Small intestine (tissue), 7 donors: ENCODE measurements around the gene CR1L. TPM values are rescaled to one million over a fixed set of nuclear protein-coding genes. Genes with fewer than 3 reads are reported as not detected.
"Not testable (repeated sequence)": the region's sequence is repeated elsewhere in the genome, so short reads cannot be mapped to it uniquely, and the experiment has no call there.

Experiments
- DNase-seq, 2 donors: peaks; one replicate each; pipeline versions ENCODE4 v3.0.0 to v3.0.0-alpha.2; 2013
- FAIRE-seq: peaks from 2 replicates; lab custom pipeline; 2012; peaks lifted over from hg19 to GRCh38; lab: Jason Lieb, UNC
- H3K27ac ChIP-seq, 3 donors: one replicate each; pipeline ENCODE4 v1.5.1; 2013; ENCODE audit warnings: low read length in 2 of 3, mild to moderate bottlenecking in 2 of 3, control low read depth in 1 of 3, inconsistent platforms in 1 of 3, low read depth in 1 of 3, moderate library complexity in 1 of 3
- H3K27me3 ChIP-seq, 3 donors: one replicate each; pipeline ENCODE4 v1.6.1; 2013; ENCODE audit warnings: low read length in 3 of 3, inconsistent platforms in 1 of 3; ENCODE audit not compliant: control insufficient read depth in 3 of 3, insufficient read depth in 3 of 3
- H3K36me3 ChIP-seq, 3 donors: one replicate each; pipeline ENCODE4 v1.6.1; 2013; ENCODE audit warnings: low read length in 3 of 3, inconsistent platforms in 1 of 3, low read depth in 1 of 3, mild to moderate bottlenecking in 1 of 3, moderate library complexity in 1 of 3; ENCODE audit not compliant: control insufficient read depth in 3 of 3, insufficient read depth in 2 of 3
- H3K4me1 ChIP-seq, 3 donors: one replicate each; pipeline ENCODE4 v1.6.1; 2013; ENCODE audit warnings: low read length in 2 of 3, inconsistent platforms in 1 of 3, low read depth in 1 of 3, mild to moderate bottlenecking in 1 of 3, moderate library complexity in 1 of 3; ENCODE audit not compliant: control insufficient read depth in 3 of 3, insufficient read depth in 2 of 3
- H3K4me3 ChIP-seq, 3 donors: one replicate each; pipeline ENCODE4 v1.5.1; 2013; ENCODE audit warnings: low read length in 3 of 3, control low read depth in 1 of 3, inconsistent platforms in 1 of 3, low read depth in 1 of 3, mild to moderate bottlenecking in 1 of 3, moderate library complexity in 1 of 3
- H3K9me3 ChIP-seq, 2 donors: one replicate each; pipeline ENCODE4 v1.6.1; 2013; ENCODE audit warnings: low read depth in 1 of 2, low read length in 1 of 2; ENCODE audit not compliant: control insufficient read depth in 2 of 2, insufficient read depth in 1 of 2
- WGBS, 3 donors: extraction: QIAGEN DNeasy Blood & Tissue Kit; methylation state at CpG; one replicate each; pipeline ENCODE4 v1.1.7; 2013; 5-methylcytosine and 5-hydroxymethylcytosine counted together
- polyA plus RNA-seq, 4 donors: library from polyadenylated mRNA; stranded (reverse) in 3 of 4; unstranded in 1 of 4; fragments of 200-250 nt in 3 of 4; fragments of 120-200 nt in 1 of 4; gene quantifications; one replicate each; pipeline versions ENCODE4 v1.2.1 to v1.2.3, GENCODE V29; 2013
- donor health status: healthy with polysubstance abuse.
- donor health status: control.
- donor health status: control.
- donor health status: Bipolar disorder and iron deficiency.
- donor health status: healthy.

CR1L gene
- polyA plus RNA-seq, 4 donors: 0.19 TPM; not detected in 3

DNA sequence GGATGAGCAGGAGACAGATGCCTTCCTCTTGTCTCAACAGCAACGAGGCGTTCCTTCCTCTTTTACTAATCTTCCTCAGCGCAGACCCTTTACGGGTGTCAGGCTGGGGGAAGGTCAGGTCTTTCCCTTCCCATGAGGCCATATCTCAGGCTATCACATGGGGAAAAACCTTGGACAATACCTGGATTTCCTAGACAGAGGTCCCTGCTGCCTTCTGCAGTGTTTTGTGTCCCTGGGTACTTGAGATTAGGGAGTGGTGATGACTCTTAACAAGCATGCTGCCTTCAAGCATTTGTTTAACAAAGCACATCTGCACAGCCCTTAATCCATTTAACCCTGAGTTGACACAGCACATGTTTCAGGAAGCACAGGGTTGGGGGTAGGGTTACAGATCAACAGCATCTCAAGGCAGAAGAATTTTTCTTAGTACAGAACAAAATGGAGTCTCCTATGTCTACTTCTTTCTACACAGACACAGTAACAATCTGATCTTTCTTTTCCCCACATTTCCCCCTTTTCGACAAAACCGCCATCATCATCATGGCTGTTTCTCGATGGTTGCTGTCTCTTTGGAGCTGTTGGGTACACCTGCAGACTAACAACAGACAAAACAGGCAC, 9.3 kb upstream of the CR1L start:
- not testable (repeated sequence) for FAIRE-seq, H3K9me3 ChIP-seq, H3K4me1 ChIP-seq, H3K27me3 ChIP-seq, H3K36me3 ChIP-seq, DNase-seq, H3K4me3 ChIP-seq
- peak overlapping the region in 1 of 3 donors; percentile 7 for H3K27ac ChIP-seq
- 66 to 86% (median 75%) methylated on average over 7 of the region's 7 CpGs for WGBS, 3 donors

DNA sequence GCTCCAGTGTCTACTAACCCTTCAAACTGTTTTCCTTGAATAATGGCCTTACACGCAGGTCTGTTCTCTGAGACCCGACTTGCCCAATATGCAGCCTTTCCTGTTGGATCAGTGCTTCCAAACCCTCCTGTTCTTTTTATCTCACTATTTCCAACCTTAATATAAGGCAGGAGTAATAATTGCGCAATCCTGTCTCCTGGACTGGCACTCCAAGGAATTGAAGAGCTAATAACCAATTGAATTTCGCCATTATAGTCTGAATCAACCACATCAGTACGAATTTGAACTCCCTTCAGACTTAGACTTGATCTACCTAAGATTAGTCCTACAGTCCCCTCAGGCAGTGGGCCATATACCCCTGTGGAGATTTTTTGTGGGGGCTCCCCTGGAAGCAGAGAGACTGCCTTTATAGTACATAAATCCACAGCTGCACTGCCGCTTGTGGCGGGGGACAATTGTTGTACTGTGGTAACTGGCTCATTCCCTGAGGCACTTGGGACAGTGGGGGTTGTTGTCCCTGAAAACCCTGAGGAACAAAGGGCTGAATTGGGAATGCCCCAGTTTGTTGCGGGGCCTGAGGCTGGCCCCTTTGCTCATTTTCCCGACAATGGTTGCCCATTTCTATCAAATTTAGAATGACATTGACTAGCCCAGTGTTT, 6.3 kb upstream of the CR1L start:
- H3K36me3 ChIP-seq, H3K27ac ChIP-seq, FAIRE-seq, H3K9me3 ChIP-seq, H3K4me3 ChIP-seq, DNase-seq, H3K4me1 ChIP-seq, H3K27me3 ChIP-seq: not testable (repeated sequence)
- WGBS, 3 donors: 83 to 88% (median 85%) methylated on average over 9 of the region's 9 CpGs

DNA sequence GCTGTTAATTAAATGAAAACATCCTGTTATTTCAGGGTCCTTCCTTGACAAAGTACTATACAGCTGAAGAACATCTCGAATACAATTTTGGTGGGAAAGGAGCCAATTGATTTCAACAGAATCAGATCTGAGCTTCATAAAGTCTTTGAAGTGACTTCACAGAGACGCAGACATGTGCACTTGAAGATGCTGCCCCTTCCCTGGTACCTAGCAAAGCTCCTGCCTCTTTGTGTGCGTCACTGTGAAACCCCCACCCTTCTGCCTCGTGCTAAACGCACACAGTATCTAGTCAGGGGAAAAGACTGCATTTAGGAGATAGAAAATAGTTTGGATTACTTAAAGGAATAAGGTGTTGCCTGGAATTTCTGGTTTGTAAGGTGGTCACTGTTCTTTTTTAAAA, 5.6 kb upstream of the CR1L start:
- H3K27ac ChIP-seq, H3K36me3 ChIP-seq, H3K4me3 ChIP-seq, H3K9me3 ChIP-seq, H3K27me3 ChIP-seq, DNase-seq, H3K4me1 ChIP-seq, FAIRE-seq: not testable (repeated sequence)
- 68 to 71% (median 70%) methylated on average over 5 of the region's 5 CpGs for WGBS, 3 donors

DNA sequence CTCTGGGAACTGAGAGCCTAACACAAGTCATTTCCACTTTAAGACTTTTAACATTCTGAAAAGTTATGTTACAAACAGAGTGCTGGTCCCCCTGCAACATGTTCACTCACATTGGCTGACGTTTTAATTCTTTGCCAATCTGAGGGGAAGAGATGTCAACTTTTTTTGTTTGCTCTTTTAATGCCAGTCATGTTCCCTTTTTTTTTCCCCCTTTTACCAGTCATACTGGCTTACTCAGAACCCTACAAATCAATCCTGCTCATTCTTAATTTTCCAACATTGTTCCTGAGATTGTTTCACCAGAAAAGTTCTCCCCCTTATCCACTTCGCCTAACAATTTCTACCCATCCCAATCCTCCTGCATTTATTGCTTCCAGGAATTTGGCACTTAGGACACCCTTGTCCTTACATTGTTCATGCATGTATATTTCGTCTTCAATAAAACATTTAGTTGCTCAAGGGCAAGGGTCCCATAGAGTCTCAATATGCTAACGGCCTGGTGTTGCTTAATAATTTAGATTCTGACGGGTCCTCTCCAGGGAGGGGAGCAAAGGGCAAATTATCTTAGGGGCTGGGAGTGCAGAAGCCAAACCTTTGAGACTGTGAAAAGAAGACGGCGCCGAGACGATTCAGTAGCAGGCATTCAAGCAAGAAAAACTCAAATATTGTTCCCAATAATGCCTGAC, 624 bp upstream of the CR1L start:
- Histone ChIP-seq H3K36me3 (no peaks in the 10 kb centered on the region), H3K27ac (no peak overlapping the region), H3K9me3 (no peaks in the 10 kb centered on the region), H3K27me3 (peaks cover 0 to 9% (median 2%) of the 10 kb centered on the region in 3 donors), H3K4me3 (peak overlapping the region in 2 of 3 donors; percentile 19 to 60), H3K4me1 (peaks cover 0 to 14% (median 4%) of the 10 kb centered on the region in 3 donors)
- DNase-seq (no peak), FAIRE-seq (no peak)
- WGBS, 3 donors: 11 to 23% (median 16%) methylated on average over 9 of the region's 9 CpGs

DNA sequence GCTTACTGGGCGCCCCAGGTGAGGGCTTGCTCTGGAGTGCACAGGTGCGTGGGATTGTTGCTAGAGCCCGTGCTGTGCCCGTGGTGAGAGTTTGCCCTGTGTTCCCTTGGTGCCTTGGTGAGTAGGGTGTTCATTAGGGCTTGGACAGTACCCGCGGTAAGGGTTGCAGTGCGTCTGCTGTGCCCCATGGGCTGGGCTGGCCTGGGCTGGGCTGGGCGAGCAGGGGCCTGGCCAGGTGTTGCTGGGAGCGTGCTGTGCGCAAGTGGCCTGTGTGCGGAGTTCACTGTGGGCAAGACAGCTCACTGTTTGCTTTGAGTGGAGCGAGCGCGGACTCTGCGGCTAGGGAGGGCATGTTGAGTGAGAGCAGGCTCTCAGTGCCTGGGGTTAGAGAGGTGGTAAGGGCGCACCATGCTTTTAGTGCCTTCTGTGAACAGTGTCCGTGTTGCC, 725 bp downstream of the CR1L start:
- Histone ChIP-seq H3K4me3 (peak overlapping the region in 1 of 3 donors; percentile 60), H3K4me1 (peaks cover 0 to 23% (median 4%) of the 10 kb centered on the region in 3 donors)
- no peak for FAIRE-seq

DNA sequence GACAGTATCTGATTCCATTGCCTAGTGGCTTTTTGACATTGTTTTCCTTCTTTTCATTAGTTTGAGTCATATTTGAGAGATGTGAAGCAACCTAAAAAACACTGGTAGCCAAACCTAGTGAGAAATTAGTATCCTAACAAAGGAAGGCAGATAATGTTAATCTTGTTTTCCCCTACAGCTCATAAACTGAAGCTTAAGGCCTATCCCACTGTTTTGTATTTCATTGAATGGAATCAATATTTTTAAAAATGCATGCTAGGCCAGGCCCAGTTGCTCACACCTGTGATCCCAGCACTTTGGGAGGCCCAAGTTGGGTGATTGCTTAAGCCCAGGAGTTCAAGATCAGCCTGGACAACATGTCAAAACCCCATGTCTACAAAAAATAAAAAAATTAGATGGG, 1.2 kb downstream of the CR1L start:
- Histone ChIP-seq H3K4me1 (peaks cover 0 to 23% (median 4%) of the 10 kb centered on the region in 3 donors), H3K27ac (no peak overlapping the region), H3K9me3 (no peaks in the 10 kb centered on the region), H3K4me3 (no peak overlapping the region), H3K27me3 (peaks cover 0 to 9% (median 2%) of the 10 kb centered on the region in 3 donors), H3K36me3 (no peaks in the 10 kb centered on the region)
- FAIRE-seq (no peak), DNase-seq (no peak)

More for the DNA sequence above, 725 bp downstream of the CR1L start:
- peaks cover 0 to 9% (median 2%) of the 10 kb centered on the region in 3 donors for H3K27me3 ChIP-seq
- H3K9me3 ChIP-seq: no peaks in the 10 kb centered on the region
- DNase-seq: no peak
- H3K36me3 ChIP-seq: no peaks in the 10 kb centered on the region
- WGBS, 3 donors: 84 to 93% (median 89%) methylated on average over 17 of the region's 17 CpGs
- H3K27ac ChIP-seq: no peak overlapping the region

DNA sequence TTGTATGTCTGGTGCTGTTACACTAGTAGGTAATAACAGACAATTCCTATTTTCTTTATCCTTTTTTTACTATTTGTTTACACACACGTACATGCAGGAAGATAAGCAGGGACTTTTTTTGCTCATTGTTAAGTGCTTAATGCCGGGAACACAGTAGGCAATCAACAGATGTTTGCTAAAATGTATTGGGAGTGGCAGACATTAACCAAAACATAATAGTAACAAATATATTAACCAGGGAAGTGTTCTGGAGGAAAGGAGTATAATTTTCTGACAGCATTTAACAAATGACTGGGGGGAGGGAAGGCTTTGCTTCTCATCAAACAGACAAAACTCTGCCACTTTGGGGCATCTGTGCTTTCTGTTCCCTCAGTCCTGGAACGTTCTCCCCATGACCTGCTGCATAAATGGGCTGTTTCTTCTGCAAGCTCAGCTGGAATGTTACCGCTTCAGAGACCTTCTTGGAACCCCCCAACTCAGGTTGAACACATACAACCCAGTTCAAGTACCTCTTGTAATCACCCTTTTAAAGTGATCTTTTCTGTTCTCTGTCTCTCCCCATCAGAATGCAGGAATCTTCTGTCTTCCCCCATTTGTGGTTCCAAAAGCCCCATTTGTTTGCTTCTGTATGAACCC, 2.1 kb downstream of the CR1L start:
- Histone ChIP-seq H3K4me1 (peaks cover 0 to 23% (median 4%) of the 10 kb centered on the region in 3 donors), H3K9me3 (no peaks in the 10 kb centered on the region), H3K27me3 (peaks cover 0 to 9% (median 2%) of the 10 kb centered on the region in 3 donors), H3K27ac (no peak overlapping the region), H3K4me3 (no peak overlapping the region), H3K36me3 (no peaks in the 10 kb centered on the region)
- 49 to 54% (median 51%) methylated on average over 4 of the region's 4 CpGs for WGBS, 3 donors
- DNase-seq (no peak), FAIRE-seq (no peak)

DNA sequence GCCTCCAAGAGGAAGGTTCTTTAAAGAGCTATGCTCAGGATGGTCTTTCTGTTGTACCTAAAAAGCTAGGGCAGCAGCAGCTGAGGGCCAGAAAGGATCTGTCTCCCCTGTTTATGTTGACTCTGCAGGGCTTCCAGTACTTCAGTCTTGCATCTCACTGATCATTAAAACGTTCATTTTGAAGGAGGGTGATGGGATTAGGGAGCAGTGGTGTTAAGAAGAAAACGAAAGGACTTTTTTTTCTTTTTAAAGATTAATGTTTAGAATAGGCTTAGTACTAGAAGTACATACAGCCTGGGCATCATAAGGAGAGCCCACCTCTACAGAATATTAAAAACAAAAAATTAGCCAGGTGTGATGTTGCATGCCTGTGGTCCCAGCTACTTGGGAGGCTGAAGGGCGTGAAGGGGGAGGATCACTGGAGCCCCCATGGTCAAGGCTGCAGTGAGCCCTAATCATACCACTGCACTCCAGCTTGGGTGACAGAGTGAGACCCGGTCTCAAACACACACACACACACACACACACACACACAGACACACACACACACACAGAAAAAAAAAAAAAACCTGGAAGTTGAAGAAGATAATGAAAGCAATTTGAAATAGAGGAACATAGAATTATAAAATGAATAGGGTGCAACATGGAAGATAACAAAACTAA, 2.9 kb downstream of the CR1L start:
- H3K4me1 ChIP-seq: peaks cover 0 to 23% (median 4%) of the 10 kb centered on the region in 3 donors
- H3K36me3 ChIP-seq: no peaks in the 10 kb centered on the region
- H3K9me3 ChIP-seq: no peaks in the 10 kb centered on the region
- DNase-seq (no peak), FAIRE-seq (no peak)
- no peak overlapping the region for H3K27ac ChIP-seq
- 47 to 61% (median 48%) methylated on average over 4 of the region's 4 CpGs for WGBS, 3 donors
- H3K27me3 ChIP-seq: peaks cover 0 to 9% (median 2%) of the 10 kb centered on the region in 3 donors
- no peak overlapping the region for H3K4me3 ChIP-seq
